HepG2 (cell line): Measurements from ENCODE around the gene ENO2. TPM values are rescaled to one million over a fixed set of nuclear protein-coding genes. Genes with fewer than 3 reads are reported as not detected.

Experiments
- AHR ChIP-seq: IDR thresholded peaks from 2 replicates; pipeline ENCODE4 v1.6.1; 2018; ENCODE audit warnings: missing genetic modification reagents, missing compliant biosample characterization
- ARNT ChIP-seq: fragments of 450-650 bp; IDR thresholded peaks from 2 replicates; pipeline ENCODE4 v1.6.1; 2017
- GATAD2A ChIP-seq: IDR thresholded peaks from 2 replicates; pipeline ENCODE4 v1.6.1; 2016
- KLF11 ChIP-seq: IDR thresholded peaks from 2 replicates; pipeline ENCODE4 v1.6.1; 2016; ENCODE audit warnings: missing compliant biosample characterization
- NFIB ChIP-seq: sonication (generic); formaldehyde crosslinking; IDR thresholded peaks from 2 replicates; pipeline ENCODE4 v1.9.0; 2021; ENCODE audit warnings: missing genetic modification reagents, mild to moderate bottlenecking, borderline replicate concordance
- RCOR2 ChIP-seq: IDR thresholded peaks from 2 replicates; pipeline ENCODE4 v1.6.1; 2016; ENCODE audit warnings: missing biosample characterization, missing genetic modification reagents
- SIX4 ChIP-seq: sonication (generic); formaldehyde crosslinking; IDR thresholded peaks from 2 replicates; pipeline ENCODE4 v1.4.0; 2020; ENCODE audit warnings: missing genetic modification reagents
- ZBTB38 ChIP-seq: sonication (generic); formaldehyde crosslinking; IDR thresholded peaks from 2 replicates; pipeline ENCODE4 v1.5.1; 2020; ENCODE audit warnings: mild to moderate bottlenecking, missing genetic modification reagents
- ZFP41 ChIP-seq: sonication (generic); formaldehyde crosslinking; IDR thresholded peaks from 2 replicates; pipeline ENCODE4 v1.4.0; 2020; ENCODE audit warnings: mild to moderate bottlenecking, missing genetic modification reagents, borderline replicate concordance
- ZNF20 ChIP-seq: sonication (generic); formaldehyde crosslinking; IDR thresholded peaks from 2 replicates; pipeline ENCODE4 v1.4.0; 2020; ENCODE audit warnings: mild to moderate bottlenecking, moderate library complexity, missing genetic modification reagents
- ZNF34 ChIP-seq: sonication (generic); formaldehyde crosslinking; IDR thresholded peaks from 2 replicates; pipeline ENCODE4 v1.4.0; 2020; ENCODE audit warnings: mild to moderate bottlenecking, missing genetic modification reagents, borderline replicate concordance
- ZNF501 ChIP-seq: sonication (generic); formaldehyde crosslinking; IDR thresholded peaks from 2 replicates; pipeline ENCODE4 v1.5.1; 2020; ENCODE audit warnings: mild to moderate bottlenecking, moderate library complexity, missing genetic modification reagents
- polyA plus RNA-seq, 8 experiments: library from polyadenylated mRNA; depleted of rRNA in 3 of 8; stranded (reverse) in 7 of 8; unstranded in 1 of 8; fragments of >200 nt; fragmentation: Illumina TruSeq in 4 of 8; extraction: Trizol in 4 of 8; gene quantifications; 2 replicates each; pipeline versions ENCODE4 v1.2.1 to v1.2.3, GENCODE V29; 2011 to 2016; ENCODE audit warnings: low read depth in 4 of 8, missing spikeins in 1 of 8, mixed read lengths in 1 of 8; ENCODE audit not compliant: insufficient read depth in 1 of 8
- total RNA-seq, 5 experiments: library from RNA; depleted of rRNA; stranded (reverse); fragments of >200 nt; fragmentation: Illumina TruSeq; extraction: Trizol; gene quantifications; 2 replicates each; pipeline ENCODE4 v1.2.3, GENCODE V29; 2016; ENCODE audit warnings: low read depth in 1 of 5
- TF ChIP-seq, protein P1 (sequence below): sonication (generic); formaldehyde crosslinking; IDR thresholded peaks from 2 replicates; pipeline ENCODE4 v1.8.0; 2022; ENCODE audit warnings: mild to moderate bottlenecking, missing genetic modification reagents, moderate library complexity
- TF ChIP-seq, protein P2 (sequence below): sonication (generic); formaldehyde crosslinking; IDR thresholded peaks from 2 replicates; pipeline ENCODE4 v1.8.0; 2022; ENCODE audit warnings: low read depth, missing genetic modification reagents
- TF ChIP-seq, protein P3 (sequence below): sonication (generic); formaldehyde crosslinking; IDR thresholded peaks from 2 replicates; pipeline ENCODE4 v1.9.0; 2022; ENCODE audit warnings: missing genetic modification reagents, mild to moderate bottlenecking, borderline replicate concordance
- TF ChIP-seq, protein P4 (sequence below): sonication (generic); formaldehyde crosslinking; IDR thresholded peaks from 2 replicates; pipeline ENCODE4 v1.4.0; 2020; ENCODE audit warnings: mild to moderate bottlenecking, missing genetic modification reagents
- TF ChIP-seq, protein P5 (sequence below): sonication (generic); formaldehyde crosslinking; IDR thresholded peaks from 2 replicates; pipeline ENCODE4 v1.5.0; 2020; ENCODE audit warnings: mild to moderate bottlenecking, missing genetic modification reagents
- TF ChIP-seq, protein P6 (sequence below): IDR thresholded peaks from 2 replicates; pipeline ENCODE4 v1.4.0; 2020; ENCODE audit warnings: mild to moderate bottlenecking, missing genetic modification reagents

ENO2 gene
- total and polyA plus RNA-seq, 2 of the 13 experiments (the other 11 are each of a cell fraction or from before 2014, with no cell fraction given): 19.3 to 136 TPM

DNA sequence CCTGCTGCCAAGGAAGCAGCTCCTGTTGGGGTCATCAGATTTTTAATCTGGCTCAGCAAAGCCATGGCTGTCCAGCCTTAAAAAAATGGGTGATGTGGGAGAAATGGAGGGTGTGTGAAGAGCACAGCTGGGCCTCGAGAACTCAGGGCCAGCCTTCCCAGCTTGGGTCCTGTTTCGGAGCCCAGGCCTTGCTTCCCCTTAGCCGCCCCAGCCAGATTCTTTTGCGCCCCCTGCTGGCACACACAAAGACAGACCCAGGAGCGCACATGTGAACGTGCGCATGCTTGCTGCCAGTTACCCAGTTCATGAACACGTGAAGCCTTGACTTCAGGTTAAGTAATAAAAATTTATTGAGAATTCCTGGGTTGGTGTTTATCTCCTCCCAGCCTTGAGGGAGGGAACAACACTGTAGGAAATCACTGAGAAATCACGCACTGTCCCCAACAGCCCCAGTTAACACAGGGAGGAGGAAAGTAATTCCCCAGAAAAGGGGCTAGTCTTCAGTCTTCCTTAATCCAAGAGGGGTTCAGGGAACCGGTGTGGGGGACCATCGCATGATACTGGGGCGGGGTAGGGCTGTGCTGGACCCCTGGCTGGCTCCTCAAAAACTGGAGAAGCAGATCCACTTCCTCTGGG, 50.8 kb downstream of the ENO2 start (continued):
- TF ChIP-seq ZNF20 (CRISPR knock-in tag): no peak
- TF ChIP-seq, protein P1, sequence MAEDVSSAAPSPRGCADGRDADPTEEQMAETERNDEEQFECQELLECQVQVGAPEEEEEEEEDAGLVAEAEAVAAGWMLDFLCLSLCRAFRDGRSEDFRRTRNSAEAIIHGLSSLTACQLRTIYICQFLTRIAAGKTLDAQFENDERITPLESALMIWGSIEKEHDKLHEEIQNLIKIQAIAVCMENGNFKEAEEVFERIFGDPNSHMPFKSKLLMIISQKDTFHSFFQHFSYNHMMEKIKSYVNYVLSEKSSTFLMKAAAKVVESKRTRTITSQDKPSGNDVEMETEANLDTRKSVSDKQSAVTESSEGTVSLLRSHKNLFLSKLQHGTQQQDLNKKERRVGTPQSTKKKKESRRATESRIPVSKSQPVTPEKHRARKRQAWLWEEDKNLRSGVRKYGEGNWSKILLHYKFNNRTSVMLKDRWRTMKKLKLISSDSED (CRISPR knock-in tag): no peak
- no peak for TF ChIP-seq SIX4 (CRISPR knock-in tag)
- TF ChIP-seq ZFP41 (CRISPR knock-in tag): no peak
- no peak for TF ChIP-seq NFIB (CRISPR knock-in tag)
- peak; percentile 92 for TF ChIP-seq ZBTB38
- TF ChIP-seq ARNT: no peak
- TF ChIP-seq, protein P2, sequence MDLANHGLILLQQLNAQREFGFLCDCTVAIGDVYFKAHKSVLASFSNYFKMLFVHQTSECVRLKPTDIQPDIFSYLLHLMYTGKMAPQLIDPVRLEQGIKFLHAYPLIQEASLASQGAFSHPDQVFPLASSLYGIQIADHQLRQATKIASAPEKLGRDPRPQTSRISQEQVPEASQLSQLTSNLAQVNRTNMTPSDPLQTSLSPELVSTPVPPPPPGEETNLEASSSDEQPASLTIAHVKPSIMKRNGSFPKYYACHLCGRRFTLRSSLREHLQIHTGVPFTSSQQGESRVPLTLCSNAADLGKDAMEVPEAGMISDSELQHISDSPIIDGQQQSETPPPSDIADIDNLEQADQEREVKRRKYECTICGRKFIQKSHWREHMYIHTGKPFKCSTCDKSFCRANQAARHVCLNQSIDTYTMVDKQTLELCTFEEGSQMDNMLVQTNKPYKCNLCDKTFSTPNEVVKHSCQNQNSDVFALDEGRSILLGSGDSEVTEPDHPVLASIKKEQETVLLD: no peak
- TF ChIP-seq, protein P3, sequence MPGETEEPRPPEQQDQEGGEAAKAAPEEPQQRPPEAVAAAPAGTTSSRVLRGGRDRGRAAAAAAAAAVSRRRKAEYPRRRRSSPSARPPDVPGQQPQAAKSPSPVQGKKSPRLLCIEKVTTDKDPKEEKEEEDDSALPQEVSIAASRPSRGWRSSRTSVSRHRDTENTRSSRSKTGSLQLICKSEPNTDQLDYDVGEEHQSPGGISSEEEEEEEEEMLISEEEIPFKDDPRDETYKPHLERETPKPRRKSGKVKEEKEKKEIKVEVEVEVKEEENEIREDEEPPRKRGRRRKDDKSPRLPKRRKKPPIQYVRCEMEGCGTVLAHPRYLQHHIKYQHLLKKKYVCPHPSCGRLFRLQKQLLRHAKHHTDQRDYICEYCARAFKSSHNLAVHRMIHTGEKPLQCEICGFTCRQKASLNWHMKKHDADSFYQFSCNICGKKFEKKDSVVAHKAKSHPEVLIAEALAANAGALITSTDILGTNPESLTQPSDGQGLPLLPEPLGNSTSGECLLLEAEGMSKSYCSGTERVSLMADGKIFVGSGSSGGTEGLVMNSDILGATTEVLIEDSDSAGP: peak; percentile 36; the same call in 1 of the 2 replicates
- TF ChIP-seq ZNF34 (CRISPR knock-in tag): no peak
- TF ChIP-seq, protein P4, sequence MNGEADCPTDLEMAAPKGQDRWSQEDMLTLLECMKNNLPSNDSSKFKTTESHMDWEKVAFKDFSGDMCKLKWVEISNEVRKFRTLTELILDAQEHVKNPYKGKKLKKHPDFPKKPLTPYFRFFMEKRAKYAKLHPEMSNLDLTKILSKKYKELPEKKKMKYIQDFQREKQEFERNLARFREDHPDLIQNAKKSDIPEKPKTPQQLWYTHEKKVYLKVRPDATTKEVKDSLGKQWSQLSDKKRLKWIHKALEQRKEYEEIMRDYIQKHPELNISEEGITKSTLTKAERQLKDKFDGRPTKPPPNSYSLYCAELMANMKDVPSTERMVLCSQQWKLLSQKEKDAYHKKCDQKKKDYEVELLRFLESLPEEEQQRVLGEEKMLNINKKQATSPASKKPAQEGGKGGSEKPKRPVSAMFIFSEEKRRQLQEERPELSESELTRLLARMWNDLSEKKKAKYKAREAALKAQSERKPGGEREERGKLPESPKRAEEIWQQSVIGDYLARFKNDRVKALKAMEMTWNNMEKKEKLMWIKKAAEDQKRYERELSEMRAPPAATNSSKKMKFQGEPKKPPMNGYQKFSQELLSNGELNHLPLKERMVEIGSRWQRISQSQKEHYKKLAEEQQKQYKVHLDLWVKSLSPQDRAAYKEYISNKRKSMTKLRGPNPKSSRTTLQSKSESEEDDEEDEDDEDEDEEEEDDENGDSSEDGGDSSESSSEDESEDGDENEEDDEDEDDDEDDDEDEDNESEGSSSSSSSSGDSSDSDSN (CRISPR knock-in tag): 0 out of 2 replicates have a peak, but pooled peaks have one; percentile 34
- TF ChIP-seq AHR: no peak
- no peak for TF ChIP-seq ZNF501 (CRISPR knock-in tag)
- no peak for TF ChIP-seq RCOR2 (CRISPR knock-in tag)
- TF ChIP-seq, protein P5, sequence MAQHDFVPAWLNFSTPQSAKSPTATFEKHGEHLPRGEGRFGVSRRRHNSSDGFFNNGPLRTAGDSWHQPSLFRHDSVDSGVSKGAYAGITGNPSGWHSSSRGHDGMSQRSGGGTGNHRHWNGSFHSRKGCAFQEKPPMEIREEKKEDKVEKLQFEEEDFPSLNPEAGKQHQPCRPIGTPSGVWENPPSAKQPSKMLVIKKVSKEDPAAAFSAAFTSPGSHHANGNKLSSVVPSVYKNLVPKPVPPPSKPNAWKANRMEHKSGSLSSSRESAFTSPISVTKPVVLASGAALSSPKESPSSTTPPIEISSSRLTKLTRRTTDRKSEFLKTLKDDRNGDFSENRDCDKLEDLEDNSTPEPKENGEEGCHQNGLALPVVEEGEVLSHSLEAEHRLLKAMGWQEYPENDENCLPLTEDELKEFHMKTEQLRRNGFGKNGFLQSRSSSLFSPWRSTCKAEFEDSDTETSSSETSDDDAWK (CRISPR knock-in tag): no peak
- TF ChIP-seq KLF11: 0 out of 2 replicates have a peak, but pooled peaks have one; percentile 59
- TF ChIP-seq, protein P6, sequence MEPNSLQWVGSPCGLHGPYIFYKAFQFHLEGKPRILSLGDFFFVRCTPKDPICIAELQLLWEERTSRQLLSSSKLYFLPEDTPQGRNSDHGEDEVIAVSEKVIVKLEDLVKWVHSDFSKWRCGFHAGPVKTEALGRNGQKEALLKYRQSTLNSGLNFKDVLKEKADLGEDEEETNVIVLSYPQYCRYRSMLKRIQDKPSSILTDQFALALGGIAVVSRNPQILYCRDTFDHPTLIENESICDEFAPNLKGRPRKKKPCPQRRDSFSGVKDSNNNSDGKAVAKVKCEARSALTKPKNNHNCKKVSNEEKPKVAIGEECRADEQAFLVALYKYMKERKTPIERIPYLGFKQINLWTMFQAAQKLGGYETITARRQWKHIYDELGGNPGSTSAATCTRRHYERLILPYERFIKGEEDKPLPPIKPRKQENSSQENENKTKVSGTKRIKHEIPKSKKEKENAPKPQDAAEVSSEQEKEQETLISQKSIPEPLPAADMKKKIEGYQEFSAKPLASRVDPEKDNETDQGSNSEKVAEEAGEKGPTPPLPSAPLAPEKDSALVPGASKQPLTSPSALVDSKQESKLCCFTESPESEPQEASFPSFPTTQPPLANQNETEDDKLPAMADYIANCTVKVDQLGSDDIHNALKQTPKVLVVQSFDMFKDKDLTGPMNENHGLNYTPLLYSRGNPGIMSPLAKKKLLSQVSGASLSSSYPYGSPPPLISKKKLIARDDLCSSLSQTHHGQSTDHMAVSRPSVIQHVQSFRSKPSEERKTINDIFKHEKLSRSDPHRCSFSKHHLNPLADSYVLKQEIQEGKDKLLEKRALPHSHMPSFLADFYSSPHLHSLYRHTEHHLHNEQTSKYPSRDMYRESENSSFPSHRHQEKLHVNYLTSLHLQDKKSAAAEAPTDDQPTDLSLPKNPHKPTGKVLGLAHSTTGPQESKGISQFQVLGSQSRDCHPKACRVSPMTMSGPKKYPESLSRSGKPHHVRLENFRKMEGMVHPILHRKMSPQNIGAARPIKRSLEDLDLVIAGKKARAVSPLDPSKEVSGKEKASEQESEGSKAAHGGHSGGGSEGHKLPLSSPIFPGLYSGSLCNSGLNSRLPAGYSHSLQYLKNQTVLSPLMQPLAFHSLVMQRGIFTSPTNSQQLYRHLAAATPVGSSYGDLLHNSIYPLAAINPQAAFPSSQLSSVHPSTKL: no peak
- peak; percentile 57 for TF ChIP-seq GATAD2A (CRISPR knock-in tag)
